HG03521 (cell line): ENCODE measurements around the gene USH2A.
"Not testable (repeated sequence)": the region's sequence is repeated elsewhere in the genome, so short reads cannot be mapped to it uniquely, and the experiment has no call there.

Experiments
- ATAC-seq: cut with Tn5 transposase; IDR thresholded peaks from one replicate; pipeline ENCODE4 v1.9.1; 2021; ENCODE audit warnings: mild to moderate bottlenecking, moderate library complexity; ENCODE audit not compliant: unreplicated experiment

Gene USH2A

DNA sequence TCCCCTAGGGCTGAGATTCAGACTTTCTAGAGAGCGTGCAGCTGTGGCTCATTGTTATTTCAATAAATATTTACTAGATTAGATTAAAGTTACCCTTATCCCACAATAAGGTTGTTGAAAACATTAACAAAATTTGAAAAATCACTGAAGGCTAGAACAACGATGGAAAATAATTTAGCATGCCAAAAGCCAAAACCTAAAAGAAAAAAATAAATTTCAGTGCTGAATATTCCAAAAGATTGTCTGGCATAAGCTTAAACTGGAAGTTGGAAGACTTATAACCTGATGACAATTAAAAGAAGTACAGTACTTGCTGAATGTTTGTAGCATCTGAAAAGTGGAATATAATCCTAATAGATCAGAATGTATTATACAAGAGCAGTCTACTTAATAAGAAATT lies 221.3 kb downstream of the USH2A start:
- ATAC-seq, result no peak

DNA sequence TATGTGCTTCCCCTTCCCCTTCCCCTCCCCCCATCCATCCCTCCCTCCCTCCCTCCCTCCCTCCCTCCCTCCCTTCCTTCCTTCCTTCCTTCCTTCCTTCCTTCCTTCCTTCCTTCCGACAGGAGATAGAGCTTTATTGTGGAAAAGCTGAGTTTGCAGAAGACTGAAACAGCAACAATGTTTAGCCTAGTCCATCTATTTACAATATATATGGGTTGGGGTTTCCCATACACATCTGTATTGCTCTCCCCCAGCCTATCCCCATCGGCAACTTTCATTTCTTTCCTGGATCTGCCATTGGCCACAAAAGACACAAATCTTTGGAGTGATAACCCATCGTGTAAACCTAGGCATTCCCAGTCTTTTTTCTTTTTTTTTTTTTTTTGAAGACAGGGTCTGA lies 222.3 kb downstream of the USH2A start:
- no peak for ATAC-seq

DNA sequence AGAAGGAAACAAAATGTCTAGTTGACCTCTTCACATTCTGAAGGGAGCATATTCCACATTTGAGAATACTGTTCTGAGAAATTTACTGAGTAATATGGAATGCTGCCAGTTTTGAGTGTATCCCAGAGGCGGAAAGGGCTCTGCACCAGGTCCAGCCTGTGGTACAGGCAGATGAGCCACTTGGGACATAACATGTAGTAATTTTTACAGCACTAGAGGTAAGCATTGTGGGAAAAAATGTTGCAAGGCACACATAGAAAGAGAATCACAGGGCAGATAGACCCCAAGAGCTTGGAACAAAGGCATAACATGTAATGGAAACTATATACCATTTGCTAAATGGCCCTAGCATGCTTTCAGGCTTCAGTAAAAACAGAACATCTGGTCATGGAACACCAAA lies 228.5 kb downstream of the USH2A start:
- ATAC-seq, result no peak

DNA sequence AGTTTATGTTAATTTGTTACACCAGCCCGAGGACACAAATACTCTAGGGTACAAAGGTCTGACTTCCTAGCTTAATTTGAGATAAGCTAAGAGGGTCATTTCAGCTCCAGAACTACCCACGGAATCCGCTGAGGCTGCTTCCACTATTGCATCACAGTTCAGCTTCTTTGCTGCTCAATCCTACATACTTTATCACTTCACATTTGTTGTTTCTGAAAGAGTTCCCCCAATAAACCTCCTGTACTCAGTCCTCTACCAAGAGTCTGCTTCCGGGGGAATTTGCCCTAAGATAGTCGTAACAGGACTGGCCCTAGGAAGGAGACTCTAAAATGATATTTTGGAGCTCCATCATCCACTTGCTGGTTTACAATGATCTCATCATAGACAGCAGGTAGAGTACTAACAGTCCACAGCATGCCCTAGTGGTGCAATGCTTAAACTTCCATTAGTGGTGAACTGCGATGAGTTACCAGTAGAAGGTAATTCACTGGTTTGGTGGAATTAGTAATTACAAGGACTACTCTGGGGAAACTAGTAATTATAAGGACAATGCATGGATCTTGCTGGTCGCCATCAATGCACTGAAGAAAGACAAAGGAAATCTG lies 229.3 kb downstream of the USH2A start:
- ATAC-seq, result no peak

DNA sequence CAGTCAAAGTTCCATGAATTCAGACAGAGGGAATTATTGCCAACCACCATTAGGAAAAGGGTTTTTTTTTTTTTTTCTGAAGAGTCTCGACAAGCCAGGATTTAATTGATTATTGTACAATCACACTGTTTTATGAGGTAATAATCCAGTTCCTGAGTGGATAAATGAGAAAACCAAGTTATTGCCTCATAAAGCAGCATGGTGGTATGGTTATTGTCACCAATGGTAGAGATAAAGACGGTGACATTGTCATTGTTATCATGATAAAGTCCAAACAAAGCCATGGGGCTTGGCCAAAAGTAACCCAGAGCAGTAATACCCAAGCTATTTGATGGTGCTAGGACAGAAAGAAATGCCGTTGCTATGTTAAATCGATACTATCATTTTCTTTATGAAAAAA lies 232.8 kb downstream of the USH2A start:
- no peak for ATAC-seq

DNA sequence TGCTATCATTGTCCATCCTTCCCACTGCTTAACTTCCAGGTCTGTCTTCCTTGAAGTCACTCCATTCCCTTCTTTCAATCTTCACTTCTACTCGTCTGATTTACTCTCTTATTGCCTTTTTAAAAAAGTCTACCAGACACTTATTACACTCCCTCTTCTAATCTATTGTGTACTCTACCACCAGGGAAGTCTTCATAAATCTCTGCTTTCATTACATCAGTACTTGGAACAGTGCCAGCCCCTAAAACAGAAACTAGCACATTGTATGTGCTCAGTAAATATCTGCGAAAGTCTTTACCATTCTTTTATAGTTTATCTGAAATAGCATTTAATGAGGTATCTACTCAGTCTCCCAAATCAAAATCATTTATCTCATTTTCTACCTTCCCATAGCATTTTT lies 236.4 kb downstream of the USH2A start:
- ATAC-seq, result no peak

DNA sequence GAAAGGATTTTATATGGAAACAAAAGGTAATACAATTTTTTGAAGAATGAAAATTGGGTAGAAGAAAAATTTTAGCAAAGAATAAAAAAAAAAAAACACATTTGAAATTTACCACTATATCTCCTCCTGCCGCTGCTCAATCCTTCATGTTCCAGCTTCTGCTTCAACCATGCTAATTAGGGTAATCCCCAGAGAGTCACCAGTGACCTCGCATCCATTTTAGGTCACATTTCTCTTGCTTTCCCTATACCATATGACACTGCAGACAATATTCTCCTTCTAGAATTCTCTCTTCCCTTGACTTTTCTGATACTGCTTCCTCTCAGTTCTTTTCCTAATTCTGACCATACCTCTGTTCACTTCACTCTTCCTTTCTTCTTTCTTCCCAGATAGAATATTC lies 237.1 kb downstream of the USH2A start:
- ATAC-seq, result no peak

DNA sequence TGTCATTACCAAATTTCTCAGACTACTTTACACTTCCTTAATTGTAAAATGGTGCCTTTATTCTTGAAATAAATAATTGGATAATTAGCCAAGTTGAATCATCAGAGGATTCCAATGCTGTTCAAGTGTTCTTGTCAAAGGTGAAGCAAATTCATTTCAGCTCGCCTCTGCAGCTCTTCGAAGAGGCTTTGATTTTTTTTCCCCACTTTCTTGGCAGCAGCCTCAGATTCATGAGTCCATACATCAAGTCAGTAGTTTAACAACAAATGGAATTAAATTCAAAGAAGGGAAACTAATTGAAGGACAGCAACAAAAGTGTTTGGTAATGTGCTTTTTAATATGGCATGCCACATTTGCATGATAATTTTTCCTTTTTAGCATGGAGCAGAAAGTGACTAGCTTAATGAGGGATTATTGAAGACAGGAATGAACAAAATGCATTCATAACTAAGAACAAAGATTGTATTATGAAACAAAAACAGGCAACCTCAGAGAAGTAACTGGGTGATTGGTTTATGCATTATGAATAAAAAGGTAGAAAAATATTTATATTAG lies 239.0 kb downstream of the USH2A start:
- ATAC-seq, result no peak

DNA sequence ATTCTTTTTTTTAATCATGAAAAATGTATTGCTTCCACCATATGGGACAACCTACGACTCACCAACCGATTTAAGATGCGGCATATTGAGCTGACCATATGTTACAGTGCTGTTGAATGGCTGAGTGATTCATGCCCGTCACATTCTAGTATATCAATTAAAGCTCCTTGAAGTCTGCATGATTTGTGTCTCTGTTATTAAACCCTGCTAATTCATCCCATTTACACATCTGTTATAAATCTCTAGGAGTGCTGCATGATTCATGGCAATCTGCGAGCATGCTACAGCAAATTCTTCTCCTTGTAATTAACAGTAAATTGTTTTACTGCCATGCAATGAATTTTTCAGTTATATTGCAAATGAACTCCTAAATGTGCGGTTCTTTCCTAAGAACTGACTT lies 239.8 kb downstream of the USH2A start:
- no peak for ATAC-seq

DNA sequence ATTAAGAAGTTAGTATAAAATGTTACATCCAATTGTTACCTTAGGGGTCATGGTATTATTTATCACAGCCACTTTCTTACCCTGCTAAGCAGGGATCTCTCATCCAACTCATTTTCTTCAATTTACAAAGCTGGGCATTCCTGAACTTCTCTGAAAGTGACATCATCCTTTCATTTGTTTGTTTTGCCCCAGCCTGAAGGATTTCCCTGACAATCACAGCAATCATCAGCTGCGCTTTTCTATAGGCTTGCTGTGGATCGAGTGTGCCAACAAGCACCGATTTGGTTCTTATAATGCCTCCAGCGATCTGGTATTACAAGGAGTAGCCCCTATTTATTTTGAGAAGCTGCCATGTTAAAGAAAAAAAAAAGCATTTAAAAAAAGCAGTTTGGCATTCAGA lies 240.2 kb downstream of the USH2A start:
- ATAC-seq, result no peak

DNA sequence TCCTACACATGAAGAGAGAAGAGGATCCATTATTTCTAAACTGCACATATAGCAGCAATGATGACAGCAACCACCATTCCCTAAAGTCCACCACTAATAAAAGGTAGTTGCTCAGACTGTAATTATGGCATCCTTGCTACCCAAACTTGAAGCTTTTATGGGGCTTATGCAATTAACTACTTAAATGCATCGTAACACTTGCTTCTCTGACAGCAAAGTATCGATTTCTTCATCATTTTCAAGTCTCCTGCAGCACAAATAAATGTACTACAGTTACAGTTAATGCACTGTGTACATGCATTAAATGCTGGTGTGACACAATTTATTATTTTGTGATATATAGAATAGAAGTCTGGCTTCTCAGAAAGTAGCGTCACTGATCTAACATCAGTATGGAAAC lies 241.7 kb downstream of the USH2A start:
- ATAC-seq, result no peak

DNA sequence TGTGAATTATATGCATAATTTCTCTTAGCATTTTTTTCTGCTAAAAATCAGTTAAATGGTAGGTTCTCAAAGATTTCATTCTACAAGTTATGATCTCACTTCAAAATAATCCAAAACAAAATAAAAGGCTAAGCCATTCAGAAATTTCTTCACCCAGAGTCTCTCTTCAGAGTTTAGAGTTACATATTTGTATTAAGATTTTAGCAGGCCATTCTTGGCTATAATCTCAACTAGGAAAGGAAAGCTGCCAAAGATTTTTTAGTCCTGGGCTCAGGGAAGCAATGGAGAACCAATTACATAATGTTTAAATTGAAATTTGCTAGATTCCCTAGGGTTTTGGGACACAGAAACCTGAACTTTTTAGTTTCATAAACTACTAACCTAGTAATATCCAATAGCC lies 245.0 kb downstream of the USH2A start:
- ATAC-seq, result no peak

DNA sequence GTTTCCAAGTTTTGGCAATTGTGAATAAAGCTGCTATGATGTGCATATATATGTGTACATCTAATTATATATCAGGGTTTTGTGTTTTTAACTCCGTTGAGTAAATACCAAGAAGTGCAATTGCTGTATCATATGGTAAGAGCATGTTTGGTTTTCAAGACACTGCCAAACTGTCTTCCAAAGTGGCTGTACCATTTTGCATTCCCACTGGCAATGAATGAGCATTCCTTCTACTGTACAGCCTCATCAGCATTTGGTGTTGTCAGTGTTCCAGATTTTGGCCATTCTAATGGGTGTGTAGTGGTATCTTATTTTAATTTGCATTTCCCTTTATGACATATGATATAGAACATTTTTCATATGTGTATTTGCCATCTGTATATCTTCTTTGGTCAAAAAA lies 246.3 kb downstream of the USH2A start:
- no peak for ATAC-seq

DNA sequence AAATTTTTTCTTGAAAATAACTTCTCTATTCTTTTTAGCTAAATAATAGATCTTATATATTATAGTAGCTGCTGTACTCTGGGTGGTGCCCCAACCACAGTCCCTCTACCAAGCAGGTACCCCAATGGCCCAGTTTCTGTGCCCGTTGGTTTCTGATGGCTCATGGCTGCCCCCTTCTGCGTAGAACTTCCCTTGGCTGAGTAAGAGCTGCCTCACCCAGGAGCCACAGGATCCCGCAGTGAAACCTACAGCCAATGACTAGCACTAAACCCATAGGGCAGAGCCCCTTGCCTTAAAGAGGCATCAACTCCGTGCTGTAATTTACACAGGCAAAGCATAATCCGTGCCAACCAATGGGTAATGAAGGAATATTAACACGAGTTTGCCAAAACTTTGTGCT lies 247.5 kb downstream of the USH2A start:
- ATAC-seq, result no peak

DNA sequence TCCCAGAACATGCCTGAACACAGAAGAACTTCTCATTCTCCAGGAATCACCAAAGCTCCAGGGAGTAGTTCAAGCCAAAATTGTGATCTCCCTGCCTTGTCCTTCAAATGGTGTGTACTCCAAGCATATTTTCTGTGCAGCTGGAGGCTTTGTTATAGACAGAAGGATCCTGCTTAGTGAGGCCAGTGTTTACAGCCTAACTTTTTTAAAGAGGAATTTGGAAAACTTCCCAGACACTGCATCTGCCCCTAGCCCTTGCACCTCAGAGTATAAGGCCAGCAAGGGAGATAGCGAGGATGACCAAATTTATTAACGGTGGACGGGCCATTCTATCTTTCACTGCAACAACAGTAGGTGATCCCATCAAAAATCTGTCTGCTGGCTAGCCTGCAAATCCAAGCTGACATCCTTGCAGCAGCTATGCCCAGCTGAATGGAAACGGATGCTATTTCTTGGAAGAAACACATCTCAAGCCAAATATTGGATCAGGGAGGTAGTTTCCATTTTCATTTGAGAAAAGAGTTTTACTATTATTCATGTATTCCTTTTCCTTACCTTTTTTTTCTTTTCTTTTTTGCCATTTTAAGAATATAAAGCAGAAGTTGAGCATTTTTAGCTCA lies 249.8 kb downstream of the USH2A start:
- no peak for ATAC-seq

DNA sequence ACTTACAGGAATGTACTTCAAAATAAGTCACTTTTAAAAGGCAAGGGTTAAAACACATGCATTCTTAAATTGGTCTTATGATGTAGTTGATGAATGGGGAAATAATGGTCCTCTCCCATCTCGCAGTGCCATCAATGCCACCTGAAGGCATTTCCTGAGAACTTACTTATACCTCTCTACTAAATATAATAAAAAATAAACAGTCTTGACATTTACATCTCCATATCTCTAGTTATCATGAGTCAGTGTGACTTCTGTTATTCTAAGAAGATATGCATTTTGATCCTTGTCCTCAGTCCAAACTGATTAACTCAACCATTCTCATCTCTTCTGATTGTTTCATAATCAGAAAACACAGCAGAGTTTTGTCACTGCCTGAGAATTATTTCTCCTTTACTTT lies 253.9 kb downstream of the USH2A start:
- no peak for ATAC-seq

DNA sequence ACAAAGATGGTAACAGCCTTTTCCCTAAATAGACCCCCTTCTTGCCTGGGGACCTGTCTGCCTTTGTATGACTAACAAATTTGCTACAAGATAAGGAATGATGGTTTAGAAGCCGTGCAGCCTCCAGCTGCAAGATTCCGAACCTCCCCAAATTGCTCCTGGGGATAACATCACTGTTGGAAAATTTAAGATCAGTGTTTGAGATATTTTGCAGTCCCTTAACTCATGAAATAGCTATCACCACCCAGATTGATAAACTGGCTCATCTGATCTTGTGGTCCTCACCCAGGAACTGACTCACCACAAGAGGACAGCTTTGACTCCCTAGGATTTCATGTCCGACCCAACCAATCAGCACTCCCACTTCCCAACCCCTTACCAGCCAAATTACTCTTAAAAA lies 254.7 kb downstream of the USH2A start:
- no peak for ATAC-seq

DNA sequence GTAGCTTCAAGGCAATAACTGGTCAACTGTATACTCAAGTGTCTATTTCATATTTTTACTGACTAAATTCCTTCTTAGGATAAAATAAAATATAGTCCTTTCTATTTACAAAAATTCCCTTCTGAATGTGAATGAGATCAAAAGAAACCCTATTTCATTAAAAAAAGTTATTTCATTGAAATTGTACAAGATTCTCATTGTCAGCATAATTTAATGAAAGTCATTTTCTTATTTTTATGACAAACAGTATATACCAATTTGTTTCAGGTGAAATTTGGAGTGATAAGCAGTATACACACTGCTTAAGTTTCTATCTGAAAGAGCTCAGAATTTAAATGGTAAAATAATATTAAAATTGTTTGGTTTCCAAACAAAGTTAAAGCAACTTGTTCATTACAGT lies 269.2 kb downstream of the USH2A start:
- ATAC-seq, result no peak

DNA sequence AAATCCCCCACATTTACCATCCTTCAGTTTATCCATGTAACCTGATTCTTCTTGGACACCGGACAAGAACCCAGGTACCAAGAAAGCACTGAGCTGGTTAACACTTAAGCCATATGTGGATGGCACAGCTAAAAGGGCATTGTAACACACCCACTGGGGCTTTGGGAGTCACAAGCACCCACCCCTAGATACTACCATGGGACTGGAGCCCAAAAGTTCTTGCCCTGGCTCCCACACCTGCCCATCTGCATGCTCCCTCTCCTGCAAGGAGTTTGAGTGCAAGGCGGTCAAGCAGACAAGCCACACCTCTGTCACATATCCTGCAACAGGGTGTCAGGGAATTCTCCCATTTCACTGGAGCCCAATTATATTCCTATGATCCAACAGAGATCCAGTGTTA lies 270.1 kb downstream of the USH2A start:
- ATAC-seq, result no peak

DNA sequence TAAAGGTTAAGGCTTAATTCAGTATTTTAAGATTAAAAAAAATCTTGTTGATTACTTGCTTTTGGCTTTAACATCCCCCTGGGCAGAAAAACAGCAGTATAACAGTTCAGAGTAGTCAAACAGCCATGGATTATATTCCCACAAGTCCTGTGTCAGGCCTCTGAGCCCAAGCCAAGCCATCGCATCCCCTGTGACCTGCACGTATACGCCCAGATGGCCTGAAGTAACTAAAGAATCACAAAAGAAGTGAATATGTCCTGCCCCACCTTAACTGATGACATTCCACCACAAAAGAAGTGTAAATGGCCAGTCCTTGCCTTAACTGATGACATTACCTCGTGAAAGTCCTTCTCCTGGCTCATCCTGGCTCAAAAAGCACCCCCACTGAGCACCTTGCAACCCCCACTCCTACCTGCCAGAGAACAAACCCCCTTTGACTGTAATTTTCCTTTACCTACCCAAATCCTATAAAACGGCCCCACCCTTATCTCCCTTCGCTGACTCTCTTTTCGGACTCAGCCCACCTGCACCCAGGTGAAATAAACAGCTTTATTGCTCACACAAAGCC lies 277.7 kb downstream of the USH2A start:
- ATAC-seq, result not testable (repeated sequence)

DNA sequence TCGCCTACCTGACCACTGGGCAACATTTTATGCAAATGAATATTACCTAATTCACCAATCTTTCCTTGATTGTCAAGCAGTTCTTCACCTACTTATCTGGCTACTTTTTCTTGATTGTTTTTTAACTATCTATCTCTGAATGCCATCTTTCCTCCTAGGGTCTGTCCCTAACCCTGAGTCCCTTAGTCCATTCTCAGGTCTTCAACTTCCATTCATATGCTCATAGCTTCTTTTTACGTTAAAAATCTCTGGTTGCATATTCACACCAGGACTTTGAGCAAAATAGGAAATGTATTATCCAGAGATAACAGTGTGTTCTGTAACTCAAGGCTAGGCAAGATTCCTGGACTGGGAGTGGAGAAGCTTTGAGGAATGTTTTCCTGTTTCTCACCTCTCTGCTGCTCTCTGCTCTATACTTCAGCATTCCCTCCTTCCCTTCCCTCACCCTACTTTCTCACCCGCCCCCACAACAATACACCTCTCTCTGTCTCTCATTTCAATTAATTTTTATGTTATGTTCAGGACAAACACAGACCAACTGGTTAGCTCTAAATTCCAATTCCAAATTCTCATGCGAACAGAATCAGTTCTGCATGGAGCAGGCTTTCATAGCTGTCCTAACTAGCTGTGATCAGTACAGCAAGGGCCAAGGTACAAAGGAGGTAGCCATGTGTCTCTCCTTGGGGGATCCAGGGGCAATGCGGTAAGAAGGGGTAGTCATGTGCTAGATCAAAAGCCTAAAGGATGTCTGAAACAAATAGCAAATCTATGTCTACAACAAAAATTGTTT lies 278.4 kb downstream of the USH2A start:
- no peak for ATAC-seq

DNA sequence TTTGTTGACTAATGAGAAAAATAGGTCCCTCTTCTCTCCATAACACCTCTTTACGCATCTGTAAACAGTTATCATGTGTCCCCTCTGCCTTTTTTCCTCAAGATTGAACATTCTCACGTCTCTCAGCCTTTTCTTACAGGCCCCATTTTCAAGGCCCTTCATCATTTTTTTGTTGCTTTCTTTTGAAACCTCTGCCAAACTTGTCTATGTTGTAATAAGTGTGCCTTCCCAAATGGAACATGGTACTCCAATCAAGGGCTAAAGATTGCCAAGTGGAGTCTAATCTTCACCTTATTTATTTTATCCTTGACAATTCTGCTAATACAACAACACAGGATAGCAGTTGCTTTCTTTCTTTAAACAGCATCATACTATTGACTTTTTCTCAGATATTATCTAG lies 280.3 kb downstream of the USH2A start:
- no peak for ATAC-seq
